Suppressor macrophage (primary cell): ENCODE data around the gene MCF2L.
"Not testable (repeated sequence)": the region's sequence is repeated elsewhere in the genome, so short reads cannot be mapped to it uniquely, and the experiment has no call there.

Source experiments
- DNase-seq, 4 experiments: peaks; one replicate each; pipeline ENCODE4 v3.0.0-alpha.2; 2020 to 2022

Gene MCF2L

GRCh38 chr13:113018676-113019465 is 49.9 kb downstream of the MCF2L start:
- DNase-seq, result no peak

GRCh38 chr13:113020323-113021080 is 51.5 kb downstream of the MCF2L start:
- peak in 2 of 4 experiments; percentile 18 to 30 for DNase-seq

GRCh38 chr13:113021391-113021790 is 52.4 kb downstream of the MCF2L start:
- no peak for DNase-seq

- no peak for DNase-seq
These were observed 52.8 kb downstream of the MCF2L start for GRCh38 chr13:113021811-113022210.

- no peak for DNase-seq
These were observed 53.4 kb downstream of the MCF2L start for GRCh38 chr13:113022391-113022744.

GRCh38 chr13:113022745-113023574 is 53.9 kb downstream of the MCF2L start:
- DNase-seq, result no peak

- no peak for DNase-seq
These were observed 54.8 kb downstream of the MCF2L start for GRCh38 chr13:113023694-113024430.

- no peak for DNase-seq
These were observed 55.5 kb downstream of the MCF2L start for GRCh38 chr13:113024466-113024865.

GRCh38 chr13:113026391-113026910 is 57.4 kb downstream of the MCF2L start:
- DNase-seq, result no peak

GRCh38 chr13:113027095-113027494 is 58.1 kb downstream of the MCF2L start:
- no peak for DNase-seq

- no peak for DNase-seq
These were observed 58.6 kb downstream of the MCF2L start for GRCh38 chr13:113027566-113027965.

GRCh38 chr13:113028336-113029060 is 59.5 kb downstream of the MCF2L start:
- no peak for DNase-seq

- no peak for DNase-seq
These were observed 60.0 kb downstream of the MCF2L start for GRCh38 chr13:113029061-113029445.

- DNase-seq, result peak; percentile 12 to 67 (median 45)
These were observed 60.7 kb downstream of the MCF2L start for GRCh38 chr13:113029487-113030258.

GRCh38 chr13:113030259-113030640 is 61.2 kb downstream of the MCF2L start:
- DNase-seq, result not testable (repeated sequence)

- DNase-seq, result no peak
These were observed 62.5 kb downstream of the MCF2L start for GRCh38 chr13:113031465-113031864.

- DNase-seq, result no peak
These were observed 63.3 kb downstream of the MCF2L start for GRCh38 chr13:113032291-113032690.

- no peak for DNase-seq
These were observed 64.2 kb downstream of the MCF2L start for GRCh38 chr13:113033054-113033850.

- peak; percentile 29 to 48 (median 39) for DNase-seq
These were observed 65.6 kb downstream of the MCF2L start for GRCh38 chr13:113034451-113035212.
